ENCODE data around the gene MBD3L2.
"Not testable (repeated sequence)": the region's sequence is repeated elsewhere in the genome, so short reads cannot be mapped to it uniquely, and the experiment has no call there.

MBD3L2 gene

DNA sequence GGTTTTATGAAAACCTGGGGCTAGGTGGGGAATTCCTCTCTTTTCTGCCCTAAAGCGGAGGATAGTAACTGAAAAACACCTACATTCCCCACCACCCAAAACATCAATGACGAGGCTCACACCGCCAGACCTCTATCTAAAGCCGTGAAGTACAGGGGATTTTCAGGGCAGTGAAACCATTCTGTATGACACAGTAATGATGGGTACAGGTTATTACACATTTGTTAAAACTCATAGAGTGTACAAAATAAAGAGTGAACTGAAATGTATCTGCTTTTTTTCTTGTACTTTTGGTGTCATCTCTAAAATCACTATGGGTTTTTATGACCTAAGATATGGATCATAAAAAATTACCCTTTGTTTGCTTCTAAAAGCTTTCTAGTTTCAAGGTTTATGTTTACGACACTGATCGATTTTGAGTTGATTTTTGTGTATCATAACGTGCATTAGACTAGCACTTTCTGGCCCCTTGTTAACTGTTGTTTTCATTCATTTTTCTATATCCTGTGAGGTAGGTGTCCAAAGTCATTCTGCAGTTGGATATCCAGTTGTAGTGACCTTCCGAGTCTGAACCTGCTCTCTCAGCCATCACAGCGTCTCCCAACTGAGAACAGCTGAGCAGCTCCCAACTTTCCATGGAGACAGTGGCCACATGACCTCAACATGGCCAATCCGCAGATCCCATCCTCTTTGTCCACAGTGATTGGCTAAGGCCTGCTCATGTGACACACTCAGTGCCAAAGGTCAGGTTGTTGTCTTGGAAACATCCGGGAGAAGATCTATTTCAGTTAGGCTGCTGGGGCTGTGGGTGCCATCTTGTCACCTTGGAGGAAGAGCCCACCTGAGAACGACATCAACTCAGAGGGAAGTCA, 38.2 kb upstream of the MBD3L2 start:
- no peak for DNase-seq (ENCODE audit: low read depth in 2 of 2)
- no peak overlapping the region for H3K4me3 ChIP-seq (replicated peaks in 1 of 2; ENCODE audit: low read depth in 2 of 2, low read length in 2 of 2)
- TF ChIP-seq, protein P1, sequence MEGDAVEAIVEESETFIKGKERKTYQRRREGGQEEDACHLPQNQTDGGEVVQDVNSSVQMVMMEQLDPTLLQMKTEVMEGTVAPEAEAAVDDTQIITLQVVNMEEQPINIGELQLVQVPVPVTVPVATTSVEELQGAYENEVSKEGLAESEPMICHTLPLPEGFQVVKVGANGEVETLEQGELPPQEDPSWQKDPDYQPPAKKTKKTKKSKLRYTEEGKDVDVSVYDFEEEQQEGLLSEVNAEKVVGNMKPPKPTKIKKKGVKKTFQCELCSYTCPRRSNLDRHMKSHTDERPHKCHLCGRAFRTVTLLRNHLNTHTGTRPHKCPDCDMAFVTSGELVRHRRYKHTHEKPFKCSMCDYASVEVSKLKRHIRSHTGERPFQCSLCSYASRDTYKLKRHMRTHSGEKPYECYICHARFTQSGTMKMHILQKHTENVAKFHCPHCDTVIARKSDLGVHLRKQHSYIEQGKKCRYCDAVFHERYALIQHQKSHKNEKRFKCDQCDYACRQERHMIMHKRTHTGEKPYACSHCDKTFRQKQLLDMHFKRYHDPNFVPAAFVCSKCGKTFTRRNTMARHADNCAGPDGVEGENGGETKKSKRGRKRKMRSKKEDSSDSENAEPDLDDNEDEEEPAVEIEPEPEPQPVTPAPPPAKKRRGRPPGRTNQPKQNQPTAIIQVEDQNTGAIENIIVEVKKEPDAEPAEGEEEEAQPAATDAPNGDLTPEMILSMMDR (IDR thresholded peaks at IDR 0.05; ENCODE audit: low read depth, low read length): no peak

GRCh38 chr19:7013678-7014077, 35.4 kb upstream of the MBD3L2 start:
- TF ChIP-seq, protein P1 (IDR thresholded peaks at IDR 0.05; ENCODE audit: low read depth, low read length): no peak
- peak; percentile 7 to 60 for DNase-seq (ENCODE audit: low read depth in 2 of 2)
- H3K4me3 ChIP-seq (replicated peaks in 1 of 2; ENCODE audit: low read depth in 2 of 2, low read length in 2 of 2): no peak overlapping the region

DNA sequence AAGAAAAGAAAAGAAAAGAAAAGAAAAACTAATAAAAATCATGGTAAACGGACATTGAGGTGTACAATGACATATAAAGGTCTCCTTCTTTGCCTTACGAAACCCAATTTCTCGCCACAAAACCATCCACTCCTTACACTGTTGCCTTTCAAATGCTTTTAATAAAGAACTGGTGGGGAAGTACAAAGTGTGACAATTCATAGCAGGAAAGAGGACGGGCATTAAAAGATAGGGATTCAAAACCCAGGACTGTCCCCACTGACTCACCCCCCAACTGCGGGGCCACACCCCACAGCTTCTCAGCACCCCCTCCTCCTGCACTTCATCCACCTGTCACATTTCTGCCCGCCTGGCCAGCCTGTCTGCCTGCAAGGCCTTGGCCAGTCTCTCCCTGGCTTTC, 30.3 kb upstream of the MBD3L2 start:
- no peak for DNase-seq (ENCODE audit: low read depth in 2 of 2)
- TF ChIP-seq, protein P1 (IDR thresholded peaks at IDR 0.05; ENCODE audit: low read depth, low read length): no peak

DNA sequence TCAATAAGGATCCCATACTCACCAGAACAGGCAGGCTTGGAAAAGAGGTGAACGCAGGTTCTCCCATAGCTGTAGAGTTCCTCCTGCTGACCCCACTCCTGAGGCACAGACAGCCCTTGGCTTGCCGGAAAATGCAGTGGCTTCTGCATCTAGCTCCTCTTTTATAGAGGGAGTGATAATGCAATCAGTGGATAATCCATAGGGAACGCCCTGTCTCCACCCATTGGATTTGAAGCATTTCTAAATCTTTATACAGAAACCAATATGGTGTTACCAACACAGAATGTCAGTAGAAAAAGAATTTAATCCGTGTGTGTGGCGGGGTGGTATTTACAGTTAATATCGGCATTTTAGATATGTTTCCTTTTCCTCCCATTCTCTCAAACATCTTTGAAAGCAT, 27.8 kb upstream of the MBD3L2 start, which contains the start of gene MBD3L2B:
Gene MBD3L2B (minus strand): TSS at position 101 of the 400 bp plus-strand sequence. CDS start 34 bp downstream, at position 67.
- not testable (repeated sequence) for DNase-seq (ENCODE audit: low read depth in 2 of 2); H3K4me3 ChIP-seq (replicated peaks in 1 of 2; ENCODE audit: low read depth in 2 of 2, low read length in 2 of 2)

More for the DNA sequence above, 30.3 kb upstream of the MBD3L2 start:
- no peak overlapping the region for H3K4me3 ChIP-seq (replicated peaks in 1 of 2; ENCODE audit: low read depth in 2 of 2, low read length in 2 of 2)

DNA sequence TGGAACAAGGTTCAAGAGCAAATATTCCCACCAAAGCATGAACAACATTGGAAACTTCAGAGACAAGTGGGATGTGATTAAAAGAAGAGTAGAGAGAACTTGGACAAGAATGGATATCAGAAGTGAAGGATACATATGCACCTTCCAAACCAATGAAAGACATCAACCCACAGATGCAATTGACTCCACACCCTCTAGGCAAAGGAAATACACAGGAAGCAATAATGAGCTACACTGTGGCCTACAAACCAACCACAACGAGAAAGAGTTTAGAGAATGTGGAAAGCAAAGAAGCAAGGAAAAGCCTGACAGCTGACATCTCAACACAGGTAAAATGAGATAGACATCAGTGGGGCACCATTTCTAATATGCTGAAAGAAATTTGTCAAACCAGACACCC, 20.3 kb upstream of the MBD3L2 start:
- DNase-seq (ENCODE audit: low read depth in 2 of 2); H3K4me3 ChIP-seq (replicated peaks in 1 of 2; ENCODE audit: low read depth in 2 of 2, low read length in 2 of 2): not testable (repeated sequence)

DNA sequence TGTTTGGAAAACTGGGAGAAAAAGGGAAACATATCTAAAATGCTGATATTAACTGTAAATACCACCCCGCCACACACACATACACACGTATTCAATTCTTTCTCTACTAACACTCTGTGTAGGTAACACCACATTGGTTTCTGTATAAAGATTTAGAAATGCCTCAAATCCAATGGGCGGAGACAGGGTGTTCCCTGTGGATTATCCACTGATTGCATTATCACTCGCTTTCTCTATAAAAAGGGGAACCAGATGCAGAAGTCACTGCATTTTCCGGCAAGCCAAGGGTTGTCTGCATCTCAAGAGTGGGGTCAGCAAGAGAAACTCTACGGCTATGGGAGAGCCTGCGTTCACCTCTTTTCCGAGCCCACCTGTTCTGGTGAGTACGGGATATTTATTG, 18.8 kb upstream of the MBD3L2 start, which contains the start of gene MBD3L5:
Gene MBD3L5 (plus strand): TSS at position 301 of the 400 bp plus-strand sequence. CDS start 34 bp downstream, at position 335.
- not testable (repeated sequence) for DNase-seq (ENCODE audit: low read depth in 2 of 2); H3K4me3 ChIP-seq (replicated peaks in 1 of 2; ENCODE audit: low read depth in 2 of 2, low read length in 2 of 2)

- DNase-seq (ENCODE audit: low read depth in 2 of 2); H3K4me3 ChIP-seq (replicated peaks in 1 of 2; ENCODE audit: low read depth in 2 of 2, low read length in 2 of 2): not testable (repeated sequence)
Observed at GRCh38 chr19:7040079-7040478, 9.0 kb upstream of the MBD3L2 start, which contains the start of gene MBD3L4. MBD3L4 (minus strand) TSS chr19:7040179; CDS start chr19:7040144, 35 bp downstream.

DNA sequence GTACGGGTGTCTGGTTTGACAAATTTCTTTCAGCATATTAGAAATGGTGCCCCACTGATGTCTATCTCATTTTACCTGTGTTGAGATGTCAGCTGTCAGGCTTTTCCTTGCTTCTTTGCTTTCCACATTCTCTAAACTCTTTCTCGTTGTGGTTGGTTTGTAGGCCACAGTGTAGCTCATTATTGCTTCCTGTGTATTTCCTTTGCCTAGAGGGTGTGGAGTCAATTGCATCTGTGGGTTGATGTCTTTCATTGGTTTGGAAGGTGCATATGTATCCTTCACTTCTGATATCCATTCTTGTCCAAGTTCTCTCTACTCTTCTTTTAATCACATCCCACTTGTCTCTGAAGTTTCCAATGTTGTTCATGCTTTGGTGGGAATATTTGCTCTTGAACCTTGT, 7.6 kb upstream of the MBD3L2 start:
- DNase-seq (ENCODE audit: low read depth in 2 of 2); H3K4me3 ChIP-seq (replicated peaks in 1 of 2; ENCODE audit: low read depth in 2 of 2, low read length in 2 of 2): not testable (repeated sequence)

- not testable (repeated sequence) for DNase-seq (ENCODE audit: low read depth in 2 of 2); H3K4me3 ChIP-seq (replicated peaks in 1 of 2; ENCODE audit: low read depth in 2 of 2, low read length in 2 of 2)
Observed at GRCh38 chr19:7051421-7051820, 2.3 kb downstream of the MBD3L2 start.

DNA sequence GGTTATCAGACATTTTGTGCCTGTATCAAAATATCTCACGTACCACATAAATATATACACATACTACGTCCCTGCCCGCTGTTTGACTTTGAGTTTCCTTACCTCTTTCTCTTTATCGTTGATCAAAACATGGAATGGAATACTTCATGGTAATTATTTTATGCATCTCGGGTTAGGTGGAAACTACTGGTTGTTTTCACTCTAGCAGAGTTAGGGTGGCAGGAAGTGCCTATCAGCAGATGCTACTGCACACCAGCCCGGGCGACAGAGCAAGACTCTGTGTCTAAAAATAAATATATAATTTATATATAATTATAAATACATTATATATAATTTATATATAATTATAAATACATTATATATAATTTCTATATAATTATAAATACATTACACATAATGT, 3.8 kb downstream of the MBD3L2 start:
- not testable (repeated sequence) for H3K4me3 ChIP-seq (replicated peaks in 1 of 2; ENCODE audit: low read depth in 2 of 2, low read length in 2 of 2); DNase-seq (ENCODE audit: low read depth in 2 of 2)

- not testable (repeated sequence) for H3K4me3 ChIP-seq (replicated peaks in 1 of 2; ENCODE audit: low read depth in 2 of 2, low read length in 2 of 2); DNase-seq (ENCODE audit: low read depth in 2 of 2)
Observed at GRCh38 chr19:7054635-7055368, 5.7 kb downstream of the MBD3L2 start.

- DNase-seq (ENCODE audit: low read depth in 2 of 2); H3K4me3 ChIP-seq (replicated peaks in 1 of 2; ENCODE audit: low read depth in 2 of 2, low read length in 2 of 2): not testable (repeated sequence)
Observed at GRCh38 chr19:7055679-7056078, 6.6 kb downstream of the MBD3L2 start.

- not testable (repeated sequence) for DNase-seq (ENCODE audit: low read depth in 2 of 2); H3K4me3 ChIP-seq (replicated peaks in 1 of 2; ENCODE audit: low read depth in 2 of 2, low read length in 2 of 2)
Observed at GRCh38 chr19:7056371-7056770, 7.2 kb downstream of the MBD3L2 start.

- not testable (repeated sequence) for H3K4me3 ChIP-seq (replicated peaks in 1 of 2; ENCODE audit: low read depth in 2 of 2, low read length in 2 of 2); DNase-seq (ENCODE audit: low read depth in 2 of 2)
Observed at GRCh38 chr19:7058576-7058975, 9.5 kb downstream of the MBD3L2 start, which contains the start of gene MBD3L3. MBD3L3 (minus strand) TSS chr19:7058676; CDS start chr19:7058605, 71 bp downstream.

Measured in cardiac fibroblast (primary cell).